Activated gamma-delta T cell treated with Interleukin-2 at 50 U/mL for 16 hours (primary cell): ENCODE results near the gene FER.
"Not testable (repeated sequence)": the region's sequence is repeated elsewhere in the genome, so short reads cannot be mapped to it uniquely, and the experiment has no call there.

ENCODE experiments used
- DNase-seq: peaks from one replicate; pipeline ENCODE4 v3.0.0-alpha.2; 2020

FER gene

DNA sequence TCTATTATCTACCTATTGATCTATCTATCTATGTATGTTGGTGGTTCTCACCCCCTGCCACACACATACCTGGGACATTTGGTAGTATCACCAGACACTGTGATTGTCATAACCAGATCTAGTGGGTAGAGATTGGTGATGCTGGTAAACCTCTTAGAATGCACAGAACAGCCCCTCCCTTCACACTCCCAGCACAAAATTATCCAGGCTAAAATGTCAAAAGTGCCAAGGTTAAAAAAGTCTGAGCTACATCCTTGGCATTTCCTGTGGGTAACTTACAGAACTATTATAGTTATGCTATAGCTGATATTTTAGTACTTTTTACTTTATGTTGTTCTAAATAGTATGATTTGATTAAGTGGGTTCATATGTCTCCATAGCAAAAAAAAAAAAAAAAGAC is 151.0 kb downstream of the FER start:
- no peak for DNase-seq

DNA sequence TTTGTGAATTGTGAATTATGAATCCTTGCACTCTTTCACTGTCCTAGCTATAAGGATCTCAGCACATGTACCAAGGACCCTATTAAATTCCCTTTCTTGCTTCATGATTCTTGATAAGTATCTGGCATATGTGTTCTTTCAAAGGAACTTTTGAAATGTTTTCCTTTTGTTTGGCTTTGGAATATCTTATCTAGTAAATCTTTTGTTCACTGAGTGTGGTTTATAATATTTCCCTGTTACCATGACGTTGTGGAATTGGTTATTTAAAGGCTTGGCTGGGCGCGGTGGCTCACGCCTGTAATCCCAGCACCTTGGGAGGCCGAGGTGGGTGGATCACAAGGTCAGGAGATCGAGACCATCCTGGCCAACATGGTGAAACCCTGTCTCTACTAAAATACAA is 151.5 kb downstream of the FER start:
- DNase-seq = not testable (repeated sequence)

DNA sequence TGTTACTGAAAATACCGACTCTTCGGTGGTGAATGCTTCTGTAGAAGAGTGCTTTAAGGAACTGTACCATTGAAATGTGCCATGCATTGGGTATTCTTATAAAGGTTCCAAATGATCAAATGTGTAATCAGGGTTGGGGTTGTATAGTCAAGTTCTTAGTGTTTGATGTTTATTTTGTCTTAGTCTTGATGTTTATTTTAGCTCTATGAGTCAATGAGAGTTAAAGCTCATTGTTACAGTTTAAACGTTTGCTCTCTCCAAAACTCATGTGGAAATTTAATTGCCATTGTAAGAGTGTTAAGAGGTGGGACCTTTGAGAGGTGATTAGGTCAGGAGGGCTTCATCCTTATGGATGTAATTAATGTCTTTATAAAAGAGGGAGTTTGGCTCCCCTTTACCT is 153.0 kb downstream of the FER start:
- no peak for DNase-seq

DNA sequence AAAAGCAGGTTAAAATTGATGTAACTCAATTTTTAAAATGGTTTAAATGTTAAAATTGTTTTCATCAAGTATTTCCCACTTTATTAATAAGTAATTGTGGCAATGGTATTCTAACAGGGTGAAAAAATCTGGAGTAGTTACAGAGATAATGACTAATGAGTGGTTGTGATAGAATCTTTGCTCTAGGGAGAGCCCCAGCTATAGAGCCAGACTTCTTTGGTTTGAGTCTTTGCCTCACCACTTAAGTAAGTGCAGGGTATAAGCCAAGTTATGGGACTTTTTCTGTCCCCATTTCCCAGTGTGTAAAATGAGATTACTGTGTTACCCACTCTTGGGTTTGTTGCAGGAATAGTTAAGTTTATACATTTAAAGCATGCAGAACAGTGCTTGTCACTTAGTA is 158.1 kb downstream of the FER start:
- no peak for DNase-seq

DNA sequence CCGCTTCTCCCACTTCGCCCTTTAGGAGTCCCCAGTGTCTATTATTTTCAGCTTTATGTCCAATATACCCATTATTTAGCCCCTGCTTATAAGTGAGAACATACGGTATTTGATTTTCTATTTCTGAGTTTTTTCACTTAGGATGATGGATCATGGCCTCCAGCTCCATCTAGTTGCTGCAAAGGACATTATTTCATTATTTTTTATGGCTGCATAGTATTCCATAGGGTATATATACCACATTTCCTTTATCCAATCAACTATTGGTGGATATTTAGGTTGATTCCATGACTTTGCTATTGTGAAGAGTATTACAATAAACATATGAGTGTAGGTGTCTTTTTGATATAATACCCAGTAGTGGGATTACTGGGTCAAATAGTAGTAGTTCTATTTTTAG is 162.9 kb downstream of the FER start:
- no peak for DNase-seq

DNA sequence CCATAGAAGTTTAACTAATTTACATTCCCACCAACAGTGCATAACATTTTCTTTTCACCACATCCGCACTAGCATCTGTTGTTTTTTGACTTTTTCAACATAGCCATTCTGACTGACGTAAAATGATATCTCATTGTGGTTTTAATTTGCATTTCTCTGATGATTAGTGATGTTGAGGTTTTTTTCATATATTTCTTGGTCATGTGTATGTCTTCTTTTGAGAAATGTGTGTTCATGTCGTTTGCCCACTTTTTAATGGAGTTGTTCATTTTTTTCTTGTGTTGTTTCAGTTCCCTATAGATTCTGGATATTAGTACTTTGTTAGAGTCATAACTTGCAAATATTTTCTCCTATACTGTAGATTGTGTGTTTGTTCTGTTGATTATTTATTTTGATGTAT is 163.4 kb downstream of the FER start:
- DNase-seq = no peak

DNA sequence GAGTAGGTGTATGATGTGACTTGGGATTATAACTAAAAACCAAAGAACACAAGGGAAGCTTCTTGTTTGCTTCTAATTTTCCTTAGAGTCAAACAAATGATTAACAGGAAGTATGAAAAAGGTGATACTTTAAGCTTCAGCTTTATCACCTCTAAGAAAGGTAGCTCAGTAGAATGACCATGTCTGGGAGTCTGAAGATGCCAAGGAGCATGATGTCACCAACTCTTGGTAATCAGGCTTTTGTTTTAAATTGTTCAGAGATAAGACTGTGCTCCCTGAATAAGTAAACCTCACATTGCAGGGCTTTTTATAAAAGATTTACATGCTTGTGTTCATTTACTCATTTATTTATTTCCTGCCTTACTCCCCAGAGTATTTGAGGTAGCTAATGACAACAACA is 169.9 kb downstream of the FER start:
- DNase-seq = no peak

DNA sequence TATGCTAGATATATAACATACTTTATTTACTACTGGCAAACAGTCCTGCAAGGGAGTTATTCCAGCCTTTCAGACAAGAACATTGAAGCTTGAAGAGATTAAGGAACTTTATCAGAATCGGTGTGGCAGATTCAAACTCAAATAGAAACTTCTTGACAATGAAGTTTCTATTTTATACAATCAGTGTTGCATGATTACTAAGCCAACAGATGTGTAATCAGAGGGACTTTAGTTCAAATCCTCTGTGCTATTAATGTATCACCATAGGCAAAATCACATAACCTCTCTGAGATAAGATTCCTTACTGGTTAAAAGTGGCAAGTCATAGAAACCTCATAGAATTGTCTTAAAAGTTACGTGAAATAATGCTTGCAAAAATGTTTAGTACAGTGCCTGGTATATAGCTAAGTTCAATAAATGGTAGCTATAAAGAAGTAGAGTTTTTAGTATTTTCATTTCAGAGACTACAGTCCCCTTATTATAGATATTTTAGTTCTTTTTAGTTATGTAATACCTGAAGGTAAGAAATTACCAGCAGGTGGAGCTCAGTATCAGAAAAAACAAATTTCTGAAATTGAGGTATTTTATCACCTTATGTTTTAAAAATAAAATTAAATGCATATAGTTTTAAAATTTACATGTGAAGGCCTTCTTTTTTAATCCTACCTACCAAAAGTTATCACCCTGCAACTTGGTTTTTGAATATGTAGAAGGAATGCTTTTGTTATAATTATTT is 172.1 kb downstream of the FER start:
- DNase-seq = no peak

DNA sequence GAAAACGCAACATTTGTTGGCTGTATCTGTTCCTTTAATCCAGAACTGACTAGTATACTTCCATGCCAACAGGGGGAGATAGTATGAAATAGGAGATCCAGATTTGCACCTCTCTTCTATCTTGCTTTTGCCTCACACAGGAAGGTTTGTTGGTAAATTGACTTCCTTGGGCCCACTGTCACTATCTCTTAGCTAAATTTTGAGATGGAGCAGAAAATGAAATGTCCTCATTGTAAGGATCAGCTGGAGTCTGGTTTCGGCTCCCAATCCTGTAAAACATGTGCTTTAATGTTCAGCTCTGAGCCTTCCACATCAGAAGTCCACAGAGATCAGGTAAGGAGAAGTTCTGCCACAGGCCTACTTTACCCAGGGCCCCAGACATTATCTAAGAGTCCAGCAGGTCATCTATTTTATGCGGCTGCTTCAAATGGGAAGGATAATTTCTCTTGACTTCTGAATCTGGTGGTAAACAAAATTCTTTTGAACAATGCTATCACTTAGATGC is 176.8 kb downstream of the FER start:
- no peak for DNase-seq

DNA sequence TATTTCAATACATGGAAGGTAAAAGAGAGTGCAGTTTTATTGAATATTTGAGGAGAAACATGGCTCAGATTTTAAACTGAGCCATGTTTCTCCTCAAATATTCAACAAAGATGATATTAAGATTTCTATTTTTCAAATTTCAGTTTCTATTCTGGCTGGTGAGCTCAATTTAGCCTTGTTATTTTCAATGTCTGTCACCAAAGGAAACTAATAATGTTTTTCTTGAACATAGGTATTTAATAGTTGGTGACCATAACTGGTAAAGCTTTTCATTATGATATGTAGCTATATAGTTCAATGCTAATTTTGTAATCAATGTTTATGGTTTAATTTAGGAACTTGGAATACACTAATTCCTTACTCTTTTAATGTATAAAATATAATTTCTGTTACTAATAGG is 177.4 kb downstream of the FER start:
- DNase-seq = no peak

DNA sequence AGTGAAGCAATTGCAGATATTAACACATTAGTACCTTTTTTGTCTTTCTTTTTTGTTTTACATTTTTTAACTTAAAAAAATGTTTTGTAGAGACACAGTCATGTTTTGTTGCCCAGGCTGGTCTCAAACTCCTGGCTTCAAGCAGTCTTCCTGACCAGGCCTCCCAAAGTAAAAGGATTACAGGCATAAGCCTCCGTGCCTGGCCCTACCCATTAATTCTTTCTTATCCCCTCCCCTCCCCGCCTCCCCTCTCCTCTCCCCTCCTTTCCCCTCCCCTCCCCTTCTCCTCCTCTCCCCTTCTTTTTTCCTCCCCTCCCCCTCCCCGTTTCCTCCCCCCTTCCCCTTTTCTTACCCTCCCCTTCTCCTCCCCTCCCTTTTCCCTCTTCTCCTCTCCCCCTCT is 182.4 kb downstream of the FER start:
- no peak for DNase-seq

DNA sequence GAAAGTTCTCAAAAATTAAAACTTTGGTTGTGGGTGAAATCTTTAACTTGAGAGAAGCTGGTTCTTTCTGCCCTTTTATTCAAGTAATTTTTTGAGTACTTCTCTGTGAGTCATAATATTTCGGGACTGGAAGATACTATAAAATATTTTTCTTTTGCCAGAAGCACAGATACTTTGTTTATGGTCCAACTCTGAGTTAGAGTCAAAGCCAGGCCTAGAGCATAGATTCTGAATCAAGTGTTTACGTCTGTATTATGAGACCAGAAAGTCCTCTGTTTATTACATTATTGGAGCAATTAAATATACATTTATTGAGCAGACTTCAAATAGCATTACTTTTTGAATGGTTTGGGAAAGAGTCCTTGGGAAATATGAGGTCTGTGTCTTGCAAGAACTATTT is 187.9 kb downstream of the FER start:
- DNase-seq = no peak

DNA sequence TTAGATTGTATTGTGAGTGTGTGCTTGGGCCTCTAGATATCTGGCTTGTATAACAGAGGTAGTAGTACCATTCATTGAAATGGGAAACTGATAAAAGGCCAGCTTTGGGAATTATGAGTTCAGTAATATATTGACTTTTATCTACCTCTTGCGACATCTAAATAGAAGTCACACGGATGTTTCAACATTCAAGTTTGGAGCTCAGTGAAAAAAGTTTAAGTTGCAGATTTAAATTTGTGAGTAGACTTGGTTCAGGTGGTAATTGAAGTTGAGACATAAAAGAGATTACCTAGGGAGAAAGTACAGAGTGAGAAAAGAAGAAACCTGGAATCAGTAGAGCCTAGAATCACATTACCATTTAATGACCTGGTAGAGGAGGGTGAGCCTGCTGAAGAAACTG is 189.5 kb downstream of the FER start:
- no peak for DNase-seq

DNA sequence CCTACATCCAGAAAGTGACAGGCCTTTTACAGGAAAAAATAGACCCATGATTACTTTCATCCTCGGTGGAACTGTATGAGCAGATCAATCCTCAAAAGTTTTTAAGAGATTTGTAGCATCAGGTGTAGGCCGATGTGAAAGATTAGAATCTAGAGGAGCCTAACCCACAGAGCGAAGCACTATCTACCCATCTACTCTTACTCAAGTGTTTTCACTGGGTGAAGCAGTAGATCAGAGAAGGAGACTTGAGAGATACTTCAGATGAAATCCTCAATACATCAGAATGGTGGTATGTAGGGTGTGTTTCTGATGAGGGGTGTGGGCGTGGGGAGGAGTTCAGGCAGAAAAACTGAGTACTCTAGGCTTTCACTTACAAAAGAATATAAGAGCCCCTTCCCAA is 192.8 kb downstream of the FER start:
- DNase-seq = no peak

DNA sequence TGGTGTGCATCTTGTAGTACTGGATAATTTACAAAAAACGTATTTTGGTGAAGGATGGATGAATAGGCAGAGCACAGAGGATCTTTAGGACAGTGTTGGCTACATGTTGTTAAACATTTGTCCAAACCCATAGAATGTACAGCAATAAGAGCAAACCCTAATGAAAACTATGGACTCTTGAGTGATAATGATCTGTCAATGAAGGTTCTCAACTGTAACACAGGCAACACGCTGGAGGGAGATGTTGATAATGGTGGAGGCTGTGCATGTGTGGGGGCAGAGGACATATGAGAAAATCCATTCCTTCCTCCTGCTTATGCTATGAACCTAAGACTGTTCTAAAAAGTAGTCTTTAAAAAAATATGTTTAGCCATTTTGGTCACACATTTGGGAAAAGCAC is 194.0 kb downstream of the FER start:
- DNase-seq = no peak

DNA sequence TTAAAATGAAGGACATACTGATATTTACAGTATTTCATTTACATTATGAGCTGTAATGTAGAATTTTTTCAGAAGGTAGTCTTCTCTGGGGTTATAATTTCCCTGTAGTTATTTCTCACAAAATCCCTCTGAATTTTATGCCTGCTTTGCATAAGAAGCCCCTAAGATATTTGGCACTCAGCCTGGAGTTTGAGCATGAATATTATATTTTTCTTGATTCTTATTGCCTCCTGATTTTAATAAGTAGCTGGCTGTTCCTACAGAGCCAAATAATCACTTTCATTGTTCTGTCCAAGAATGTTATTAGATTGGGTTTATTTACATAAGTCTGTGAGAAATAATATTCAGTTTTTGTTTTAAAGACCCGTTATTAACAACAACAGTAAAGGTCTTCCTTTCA is 195.0 kb downstream of the FER start:
- no peak for DNase-seq

DNA sequence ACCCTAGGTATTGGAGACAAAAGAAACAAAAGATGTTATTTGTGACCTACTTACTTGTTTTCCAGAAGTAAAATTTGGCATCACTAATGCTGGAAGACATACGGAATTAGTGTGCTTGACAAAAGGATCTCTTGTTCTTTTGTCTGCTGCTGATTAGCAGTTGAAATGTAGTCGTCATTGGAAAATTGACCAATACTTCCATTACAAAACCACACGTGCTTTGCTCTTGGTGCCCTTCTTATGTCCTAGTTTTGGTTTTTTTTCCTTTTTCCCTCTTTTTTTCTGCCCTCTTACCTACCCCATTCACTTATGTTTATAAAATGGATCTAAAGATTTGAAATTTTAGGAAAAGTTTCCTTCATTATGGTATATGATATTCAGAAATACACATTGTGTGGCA is 197.4 kb downstream of the FER start:
- DNase-seq = no peak

DNA sequence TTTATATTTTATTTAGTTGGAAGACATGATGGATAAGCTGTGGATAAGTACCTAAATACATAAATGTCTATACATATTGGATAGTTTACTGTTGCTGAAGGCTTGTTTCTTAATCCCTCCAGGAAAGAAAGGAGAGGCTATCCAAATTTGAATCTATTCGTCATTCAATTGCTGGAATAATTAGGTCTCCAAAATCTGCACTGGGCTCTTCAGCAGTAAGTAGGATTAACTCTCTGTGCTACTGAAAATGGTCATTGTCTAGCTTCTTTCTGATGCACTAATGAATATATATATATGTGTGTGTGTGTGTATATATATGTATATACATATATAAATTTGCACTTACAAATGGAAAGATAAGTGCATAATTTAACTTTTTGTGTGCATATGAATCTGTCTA is 198.3 kb downstream of the FER start:
- no peak for DNase-seq

DNA sequence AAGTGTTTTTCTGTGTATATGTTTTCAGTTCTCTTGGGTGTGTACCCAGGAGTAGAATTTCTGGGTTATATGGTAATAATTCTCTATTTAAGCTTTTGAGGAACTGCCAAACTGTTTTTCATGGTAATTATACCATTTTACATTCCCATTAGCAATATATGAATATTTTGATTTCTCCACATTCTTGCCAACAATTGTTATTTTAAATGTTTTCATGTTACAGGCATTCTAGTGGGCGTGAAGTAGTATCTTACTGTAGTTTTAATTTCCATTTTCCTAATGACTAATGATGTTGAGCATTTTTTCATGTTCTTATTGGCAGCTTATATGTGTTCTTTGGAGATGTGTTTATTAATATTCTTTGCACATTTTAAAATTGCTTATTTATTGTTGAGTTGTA is 199.5 kb downstream of the FER start:
- DNase-seq = no peak

DNA sequence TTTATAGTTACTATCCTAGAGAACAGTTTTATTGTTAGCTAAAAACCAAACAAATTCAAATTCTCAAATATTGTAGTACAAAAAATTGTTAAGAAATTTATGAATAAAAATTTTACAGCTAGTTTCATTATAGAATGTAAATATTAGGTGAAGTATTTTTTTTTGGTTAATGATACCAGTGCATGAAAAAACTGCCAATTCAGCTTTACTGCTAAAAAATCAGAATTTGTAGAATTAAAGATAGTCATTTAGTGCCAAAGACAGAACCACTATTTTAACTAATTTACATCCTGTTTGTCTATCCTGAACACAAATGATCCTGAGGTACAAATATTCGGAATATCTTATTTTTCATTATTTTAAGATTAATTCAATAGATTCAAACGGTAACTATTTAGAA is 202.6 kb downstream of the FER start:
- DNase-seq = no peak

DNA sequence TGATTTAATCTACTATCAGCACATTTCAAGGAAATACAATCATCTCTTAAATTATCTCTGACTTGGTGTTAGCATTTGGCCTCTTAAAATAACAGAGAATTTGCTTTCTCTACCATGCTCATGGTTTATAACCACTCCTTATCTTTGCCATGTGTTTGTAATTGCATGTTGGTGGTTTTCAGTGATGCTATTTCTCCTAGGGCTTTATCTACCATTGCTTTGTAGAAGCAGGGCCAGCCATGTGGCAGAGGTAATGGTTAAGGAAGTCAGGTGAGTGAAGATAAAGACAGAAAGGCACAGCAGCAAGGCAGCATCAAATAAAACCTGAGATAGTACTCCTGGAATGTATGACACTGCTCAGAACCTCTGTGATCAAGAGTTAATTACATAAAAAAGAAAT is 206.2 kb downstream of the FER start:
- no peak for DNase-seq

DNA sequence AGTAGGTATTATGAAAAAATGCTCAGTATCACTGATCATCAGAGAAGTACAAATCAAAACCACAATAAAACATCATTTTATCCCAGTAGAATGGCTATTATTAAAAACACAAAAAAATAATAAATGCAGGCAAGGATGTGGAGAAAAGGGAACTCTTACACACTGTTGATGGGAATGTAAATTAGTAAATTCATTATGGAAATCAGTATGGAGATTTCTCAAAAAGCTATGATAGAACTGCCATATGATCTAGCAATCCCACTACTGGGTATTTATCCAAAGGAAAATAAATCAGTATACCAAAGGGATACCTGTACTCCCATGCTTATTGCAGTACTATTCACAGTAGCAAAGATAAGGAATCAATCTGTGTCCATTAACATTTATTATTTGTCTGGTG is 209.6 kb downstream of the FER start:
- no peak for DNase-seq

DNA sequence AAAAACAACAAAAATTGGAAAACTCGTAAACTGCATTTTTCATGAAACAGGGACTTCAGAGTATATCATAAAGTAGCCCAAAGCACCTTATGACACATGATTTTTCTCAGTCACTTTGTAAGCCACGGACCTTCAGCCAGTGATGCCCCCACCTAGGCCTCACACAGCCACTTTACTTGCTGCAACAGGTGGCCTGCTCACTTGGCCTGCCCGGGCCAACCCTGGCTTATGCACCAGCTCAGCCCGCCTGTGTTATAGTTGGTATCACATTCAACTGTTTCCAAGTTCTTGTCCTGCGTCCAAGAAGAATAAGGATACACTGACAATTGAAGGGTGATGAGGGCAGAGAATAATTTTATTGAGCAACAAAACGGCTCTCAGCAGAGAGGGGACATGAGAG is 219.2 kb downstream of the FER start:
- no peak for DNase-seq

DNA sequence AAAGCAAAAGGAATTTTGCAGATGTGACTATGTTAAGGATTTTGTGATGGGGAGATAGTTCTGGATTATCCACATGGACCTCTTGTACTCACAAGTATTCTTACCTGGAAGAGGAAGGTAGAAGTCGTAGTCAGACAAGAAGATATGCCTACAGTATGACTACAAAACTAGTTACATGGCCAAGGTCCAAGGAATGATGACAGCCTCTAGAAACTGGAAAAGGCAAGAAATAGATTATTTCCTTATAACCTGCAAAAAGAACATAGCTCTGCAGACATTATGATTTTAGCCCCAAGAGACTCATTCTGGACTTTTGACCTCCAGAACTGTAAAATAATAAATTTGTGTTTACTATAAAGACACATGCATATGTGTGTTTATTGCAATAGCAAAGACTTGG is 226.9 kb downstream of the FER start:
- DNase-seq = no peak

DNA sequence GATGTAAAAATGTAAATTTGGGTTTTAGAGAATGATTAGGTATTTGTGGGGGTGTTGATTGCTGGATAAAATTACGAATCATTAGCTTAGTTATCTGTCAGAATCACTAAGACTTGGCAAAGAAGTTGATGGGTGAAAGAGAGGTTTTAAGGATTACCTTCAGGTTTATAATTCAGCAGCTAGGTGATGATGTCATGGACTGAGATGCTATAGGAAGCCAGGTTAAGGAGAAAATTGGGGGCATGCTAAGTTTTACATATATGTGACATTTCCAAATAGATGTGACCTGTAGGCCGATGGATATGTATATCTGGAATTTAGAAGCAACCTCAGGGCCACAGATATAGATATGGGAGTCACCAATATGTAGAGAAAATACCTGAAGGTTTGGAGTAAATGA is 228.0 kb downstream of the FER start:
- no peak for DNase-seq
